IPS DF 4.7 (cell line): ENCODE results near the gene TAOK3.

Experiments
- DNase-seq: peaks from one replicate; pipeline ENCODE4 v3.0.0-alpha.2; 2013; ENCODE audit warnings: low spot score; ENCODE audit errors: extremely low read depth

TAOK3 gene

DNA sequence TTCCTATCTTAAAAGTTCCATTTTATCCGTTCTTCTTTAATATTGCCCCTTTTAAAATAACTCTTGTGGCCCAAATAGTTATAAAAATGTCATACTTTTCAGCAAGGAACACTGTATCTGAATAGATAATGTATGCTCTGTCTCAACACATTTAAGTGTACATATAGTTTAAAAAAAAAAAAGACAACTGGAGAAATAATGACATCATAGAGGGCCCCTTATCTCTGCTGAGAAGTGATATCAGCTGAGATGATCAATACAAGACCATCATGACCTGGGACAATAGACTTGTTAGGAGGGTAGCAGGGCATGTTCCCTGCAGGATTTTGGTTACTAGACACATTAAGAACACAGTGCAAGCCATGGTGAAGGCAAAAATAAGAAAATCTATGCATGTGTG is 159.3 kb downstream of the TAOK3 start:
- DNase-seq = no peak

DNA sequence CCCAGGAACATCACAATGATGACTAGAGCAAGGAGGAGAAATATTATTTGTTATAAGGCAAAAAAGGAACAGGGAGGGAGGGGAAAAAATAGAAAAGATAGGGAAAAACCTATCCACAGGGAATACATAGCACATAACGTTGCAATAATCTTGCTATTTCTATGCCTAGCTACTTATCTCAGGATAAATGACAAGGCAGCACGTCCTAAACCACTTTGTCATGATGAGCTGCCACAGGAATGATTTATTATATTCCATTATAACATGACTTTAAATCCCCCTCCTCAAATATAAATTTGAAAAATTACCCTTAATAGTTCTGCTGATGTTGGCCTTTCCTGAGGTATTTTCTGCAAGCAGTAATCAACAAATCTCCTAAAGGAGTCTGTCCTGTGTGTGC is 160.1 kb downstream of the TAOK3 start:
- DNase-seq = no peak

DNA sequence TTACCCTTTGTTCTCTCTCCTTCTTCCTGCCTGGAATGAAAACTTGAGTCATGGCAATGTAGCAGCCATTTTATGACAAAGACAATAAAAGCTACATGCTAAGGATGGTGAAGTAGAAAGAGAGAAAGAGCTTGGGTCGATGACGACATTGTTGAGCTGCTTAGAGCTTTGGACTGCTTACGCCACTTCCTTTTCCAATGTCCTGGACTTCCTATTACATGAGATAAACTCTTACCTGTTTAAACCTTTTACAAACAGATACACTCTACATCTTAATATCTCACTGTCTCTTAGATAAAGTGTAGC is 166.6 kb downstream of the TAOK3 start:
- no peak for DNase-seq

DNA sequence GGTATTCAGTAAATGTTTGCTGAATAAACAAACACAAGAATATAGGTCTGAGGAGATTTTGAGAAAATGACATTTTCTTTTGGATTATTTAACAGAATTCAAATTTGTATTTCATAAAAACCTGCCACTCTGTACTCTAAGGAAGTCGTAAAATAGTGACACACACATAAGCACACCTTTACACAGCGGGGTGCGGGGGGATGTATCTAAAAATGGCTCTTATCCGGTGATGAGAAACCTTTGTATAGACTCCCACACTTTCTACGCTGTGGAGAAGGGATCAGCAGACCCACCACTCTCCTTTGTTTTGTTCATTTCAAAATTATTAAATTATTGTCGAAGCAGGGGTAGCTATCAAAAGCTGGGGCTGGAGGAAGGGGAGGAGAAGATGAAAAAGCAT is 178.7 kb downstream of the TAOK3 start:
- no peak for DNase-seq

DNA sequence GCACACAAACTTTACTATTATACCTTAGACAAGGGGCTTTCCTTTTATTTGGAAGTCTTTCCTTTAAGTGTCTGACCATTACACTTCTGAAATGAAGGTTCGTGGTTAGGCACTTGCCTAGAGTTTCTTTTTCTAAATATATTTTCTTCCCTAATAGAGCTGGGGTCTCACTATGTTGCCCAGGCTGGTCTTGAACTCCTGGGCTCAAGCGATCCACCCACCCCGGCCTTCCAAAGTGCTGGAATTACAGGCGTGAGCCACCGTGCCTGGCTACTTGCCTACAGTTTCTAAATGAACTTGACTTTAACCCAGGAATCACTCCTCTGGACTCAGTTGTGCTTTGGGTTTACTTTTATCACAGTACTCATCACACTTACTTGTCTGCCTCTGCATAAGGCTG is 179.2 kb downstream of the TAOK3 start:
- DNase-seq = no peak

DNA sequence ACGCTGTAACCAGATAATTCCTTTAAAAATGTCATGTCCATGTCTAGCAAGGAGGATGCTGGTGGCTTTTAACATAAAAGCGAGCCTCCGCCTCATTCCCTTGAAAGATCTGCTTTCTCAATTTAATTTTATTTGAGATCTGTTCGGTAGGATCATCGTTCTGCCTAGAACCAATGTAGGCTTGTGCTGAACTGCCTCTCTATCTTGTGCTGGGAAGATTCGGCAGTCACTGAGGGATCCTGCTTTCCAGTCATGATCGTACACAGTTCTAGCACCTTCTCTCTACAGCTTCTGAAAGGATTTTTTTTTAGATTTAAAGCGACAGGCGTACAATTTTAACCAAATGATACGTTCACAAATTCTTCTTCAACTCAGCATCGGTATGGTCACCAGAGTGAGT is 182.4 kb downstream of the TAOK3 start:
- no peak for DNase-seq

DNA sequence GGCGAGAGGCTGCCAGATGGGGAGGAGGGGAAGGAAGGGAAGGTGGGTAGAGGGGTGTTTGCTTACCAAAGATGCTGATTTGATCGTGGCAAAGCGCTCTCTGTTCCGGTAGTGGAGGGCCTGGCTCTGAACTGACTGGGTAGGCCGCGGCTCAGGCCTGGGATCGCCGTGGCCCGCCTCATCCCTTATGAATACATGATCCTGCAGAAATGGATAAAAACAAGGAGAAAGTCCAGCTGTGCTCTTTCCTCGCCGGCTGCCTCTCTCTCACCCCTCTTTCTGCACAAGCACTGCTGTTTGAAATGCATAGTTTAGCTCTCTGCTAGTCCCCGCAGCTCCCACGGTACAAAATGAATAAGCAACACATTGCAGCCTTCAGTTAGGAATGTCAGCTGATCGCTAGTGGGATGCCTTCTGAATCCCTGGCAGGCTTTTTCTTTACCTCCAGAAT is 182.9 kb downstream of the TAOK3 start:
- no peak for DNase-seq

DNA sequence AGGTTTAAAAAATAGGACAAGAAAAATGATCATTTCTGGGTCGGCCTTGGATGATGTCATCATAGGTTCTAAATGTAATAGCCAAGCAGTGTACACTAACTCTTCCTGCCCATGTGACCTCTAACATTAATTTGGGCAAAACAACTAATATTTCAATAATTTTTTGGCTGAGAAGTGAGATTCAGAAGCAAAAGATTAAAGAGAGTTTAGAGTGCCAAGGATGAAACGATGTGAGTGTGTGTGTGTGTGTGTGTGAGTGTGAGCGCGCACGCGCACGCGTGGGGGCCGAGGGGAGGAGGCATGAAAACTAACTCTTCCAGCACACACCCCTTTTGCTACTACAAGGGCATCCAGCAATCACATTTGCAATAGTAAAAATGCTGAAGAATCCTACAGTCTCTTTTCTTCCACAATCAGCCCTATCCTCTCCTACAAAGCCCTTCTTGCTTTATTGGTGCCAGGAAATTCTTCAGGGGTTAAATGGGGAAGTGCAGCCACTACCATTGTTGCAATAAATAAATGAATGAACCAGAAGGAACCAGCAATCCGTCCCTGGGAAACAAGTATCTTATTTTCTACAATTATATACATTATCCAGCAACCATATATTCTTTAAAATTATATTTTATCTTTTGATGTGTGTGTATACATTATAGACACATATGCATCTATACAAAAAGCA is 183.9 kb downstream of the TAOK3 start:
- no peak for DNase-seq

DNA sequence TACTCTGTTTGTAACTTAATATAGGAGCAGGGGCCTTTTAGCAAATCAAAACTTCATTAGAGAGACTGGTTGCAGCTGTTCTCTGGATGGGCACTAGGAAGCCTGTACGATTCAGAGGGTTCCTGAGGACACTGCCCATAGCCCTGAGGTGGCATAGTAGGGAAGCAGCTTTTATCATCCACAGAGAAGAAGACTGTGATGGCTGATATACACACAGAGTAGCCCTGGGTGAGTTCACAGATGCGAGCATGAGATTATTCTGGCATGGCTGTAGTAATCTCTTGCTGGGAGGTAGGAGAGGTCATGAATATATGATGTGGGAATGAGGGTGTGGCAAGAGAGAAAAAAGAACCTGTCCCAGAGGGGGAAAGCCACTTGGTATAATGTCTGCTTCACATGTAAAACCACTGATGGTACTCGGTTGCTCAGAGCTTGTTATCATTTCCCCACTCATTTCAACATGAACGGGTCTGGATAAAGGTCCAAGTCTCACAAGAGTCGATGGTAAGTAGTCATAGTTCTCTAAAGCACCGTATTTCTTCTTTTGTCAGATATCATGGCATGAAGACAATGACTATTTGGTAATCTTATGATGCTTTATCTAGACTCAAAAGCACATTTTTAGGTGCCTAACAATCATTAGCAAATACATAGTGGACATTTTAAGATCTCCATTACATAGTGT is 184.8 kb downstream of the TAOK3 start:
- no peak for DNase-seq

DNA sequence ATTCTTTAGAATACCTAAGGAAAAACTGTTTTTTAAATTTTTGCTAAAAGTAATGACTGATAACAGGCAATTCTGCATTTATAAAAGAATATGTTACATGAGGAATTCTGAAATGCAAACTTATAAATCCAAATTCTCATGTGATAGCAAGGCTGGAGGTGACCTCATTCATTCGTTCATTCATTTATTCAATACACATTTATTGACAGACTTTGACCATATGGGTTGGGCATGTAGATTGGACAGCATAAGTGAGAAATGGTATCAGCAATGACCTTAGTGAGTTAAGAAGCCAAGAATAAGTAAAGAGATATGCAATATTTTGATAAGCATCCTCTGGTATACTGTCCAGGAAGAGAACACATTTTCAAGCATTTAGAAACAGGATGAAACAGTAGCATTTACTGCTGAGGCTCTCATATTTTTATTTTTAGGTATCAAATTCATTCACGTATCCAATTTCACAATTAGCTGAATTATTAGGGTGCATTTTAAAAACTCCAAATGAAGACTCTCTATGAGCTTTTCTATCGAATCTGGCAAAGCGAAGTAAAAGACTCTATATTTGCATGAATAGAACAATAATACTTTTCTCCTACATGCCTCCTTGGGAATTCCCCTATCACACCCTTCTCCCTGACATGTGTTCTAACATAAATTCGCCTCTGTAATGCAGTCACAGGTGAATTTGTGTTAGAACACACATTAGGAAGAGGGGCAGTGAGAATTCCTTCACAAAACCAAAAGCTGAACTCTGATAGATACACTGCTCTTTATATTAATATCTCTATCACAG is 186.9 kb downstream of the TAOK3 start:
- DNase-seq = no peak

DNA sequence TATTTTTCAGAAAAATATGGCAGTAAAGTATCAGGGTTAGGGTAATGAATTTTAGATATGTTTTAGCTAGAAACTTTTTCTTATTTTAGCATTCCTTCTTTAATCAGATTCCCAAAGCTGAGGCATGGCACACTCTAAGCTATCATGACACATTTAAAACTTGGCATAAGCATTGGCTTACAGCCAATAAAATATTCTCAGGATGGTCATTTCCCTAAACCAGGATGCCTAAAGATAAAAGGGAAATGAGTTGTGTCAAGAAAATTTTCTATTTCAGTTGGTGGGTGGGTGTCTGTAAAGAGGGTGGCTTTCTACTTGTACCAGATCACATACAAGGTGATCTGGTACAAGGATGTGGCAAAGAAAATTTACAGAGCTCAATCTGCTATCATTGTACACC is 189.0 kb downstream of the TAOK3 start:
- DNase-seq = no peak

DNA sequence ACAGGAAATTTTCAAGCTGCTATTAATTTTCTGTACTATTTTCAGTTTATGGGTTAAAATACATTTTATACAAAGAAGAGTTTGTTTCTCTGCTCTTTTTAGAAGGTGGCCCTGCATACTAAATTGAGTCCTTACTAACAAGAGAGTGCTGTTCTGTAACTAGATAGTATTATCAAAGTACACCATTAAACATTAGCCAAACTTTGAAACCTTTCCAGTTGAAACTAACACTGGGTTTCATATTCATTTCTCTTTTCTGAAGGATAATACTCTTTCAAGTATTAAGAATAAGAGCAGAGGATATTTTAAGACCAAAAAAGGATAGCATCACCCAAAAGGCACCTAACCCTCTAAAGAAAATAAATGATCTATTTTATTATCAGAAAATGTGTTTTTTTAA is 189.6 kb downstream of the TAOK3 start:
- no peak for DNase-seq

DNA sequence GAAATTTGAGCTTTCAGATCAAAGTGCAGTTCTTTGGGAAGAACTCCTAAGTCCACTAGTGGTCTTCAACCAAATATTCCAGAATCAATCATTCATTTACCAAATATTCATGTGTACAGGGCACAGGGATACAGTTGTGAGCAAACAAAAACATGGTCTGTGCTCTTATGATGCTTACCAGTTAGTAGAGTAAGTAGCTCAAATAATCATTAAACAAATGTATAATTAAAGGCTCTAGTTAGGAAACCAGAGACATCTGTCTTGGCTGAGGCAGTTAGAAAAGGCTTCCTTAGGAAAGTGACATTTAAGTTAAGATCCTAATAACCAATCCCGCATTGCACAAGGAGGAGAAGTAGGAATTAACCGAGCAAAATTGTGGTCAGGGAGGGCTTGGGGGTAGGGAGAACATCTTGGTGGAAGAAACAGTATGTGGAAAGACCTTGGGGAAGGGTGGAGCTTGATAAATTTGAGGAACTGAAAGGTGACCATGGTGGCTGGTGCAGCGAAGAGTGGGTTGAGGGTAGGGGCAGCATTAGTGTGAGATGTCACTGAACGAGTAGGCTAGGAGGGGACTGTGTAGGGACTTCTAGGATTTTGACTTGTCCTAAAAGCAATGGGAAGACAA is 196.8 kb downstream of the TAOK3 start:
- no peak for DNase-seq

DNA sequence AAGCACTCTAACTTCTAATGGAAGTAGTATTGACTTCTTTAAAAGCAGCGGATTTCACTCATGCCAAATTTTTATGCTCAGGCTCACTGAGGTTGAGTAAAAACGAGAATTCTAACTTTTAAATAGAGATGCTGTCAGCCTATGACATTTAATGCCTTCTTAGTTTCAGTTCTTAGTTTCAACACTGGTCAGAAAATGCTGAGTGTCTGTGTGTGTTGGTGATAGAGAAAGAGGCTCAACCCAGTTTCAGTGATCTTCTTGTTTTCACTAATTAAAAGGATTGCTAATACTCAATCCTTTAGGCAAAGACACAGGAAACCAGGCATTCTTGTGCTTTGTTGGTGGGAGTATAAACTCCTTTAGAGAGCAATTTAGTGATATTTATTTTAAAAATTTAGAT is 205.8 kb downstream of the TAOK3 start:
- no peak for DNase-seq

DNA sequence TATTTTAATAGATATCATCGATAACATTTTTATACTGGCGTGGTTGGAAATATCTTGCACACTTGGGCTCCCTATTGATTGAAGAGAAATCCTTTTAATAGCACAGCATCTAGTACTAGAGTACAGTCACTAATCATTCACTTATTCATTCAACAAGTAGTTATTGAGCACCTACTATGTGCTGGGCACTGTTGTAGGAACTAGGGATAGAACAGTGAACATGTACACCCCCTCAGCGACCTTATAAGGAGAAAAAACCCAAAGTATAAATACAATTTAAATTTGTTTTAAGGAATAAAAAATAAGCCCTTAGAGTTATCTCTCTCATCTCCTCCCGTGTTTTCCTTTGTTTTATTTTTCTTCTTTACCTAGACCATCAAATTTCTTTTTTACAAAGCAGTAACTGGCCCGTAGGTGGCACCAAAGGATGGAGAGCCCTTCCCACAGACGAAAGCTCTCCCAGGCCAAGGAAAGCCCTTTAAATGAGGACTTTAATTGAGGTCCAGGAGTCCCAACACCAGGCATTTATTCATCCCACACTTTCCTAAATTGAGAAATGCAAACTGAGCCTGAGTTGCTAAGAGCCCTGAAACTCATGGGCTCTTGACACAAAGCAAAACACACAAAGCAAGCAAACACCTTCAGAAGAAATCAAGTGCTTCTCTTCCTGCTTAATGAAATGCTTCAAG is 207.8 kb downstream of the TAOK3 start:
- no peak for DNase-seq

DNA sequence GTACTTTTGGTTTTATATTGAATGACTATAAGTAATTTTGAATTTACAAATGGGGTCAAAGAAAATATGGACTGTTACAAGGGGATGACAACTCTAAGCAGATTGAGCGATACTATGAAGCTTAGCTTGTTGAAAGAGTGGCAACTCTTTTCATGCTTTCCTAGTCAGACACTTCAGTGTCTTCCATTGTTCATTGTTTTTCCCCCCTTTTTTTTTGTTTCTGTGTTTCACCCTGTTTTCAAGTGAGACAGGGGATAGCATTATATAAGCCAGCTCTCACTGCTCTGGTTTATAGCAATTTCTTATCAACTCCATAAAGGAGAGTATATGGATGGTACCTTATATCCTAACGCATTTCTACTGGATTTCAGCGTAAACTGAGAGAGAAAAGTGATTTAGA is 212.2 kb downstream of the TAOK3 start:
- DNase-seq = no peak

DNA sequence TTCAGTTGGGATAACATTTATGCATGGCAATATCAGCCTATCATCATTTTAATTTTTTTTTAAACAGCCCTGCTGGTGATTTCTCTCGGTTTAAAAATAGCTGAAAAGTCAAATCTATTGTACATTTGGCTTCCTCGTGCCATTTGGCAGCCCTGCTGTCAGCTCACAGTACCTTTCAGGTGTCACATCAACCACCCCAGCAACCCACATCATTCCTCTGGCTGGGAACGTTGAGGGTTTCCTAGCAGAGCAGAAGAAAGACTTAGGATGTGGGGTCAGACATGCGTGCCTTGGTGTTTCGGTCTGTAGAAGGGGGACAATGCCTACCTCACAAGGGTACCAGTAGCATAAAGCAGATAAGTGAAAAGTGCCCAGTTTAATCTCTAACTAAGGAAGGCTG is 221.0 kb downstream of the TAOK3 start:
- no peak for DNase-seq

DNA sequence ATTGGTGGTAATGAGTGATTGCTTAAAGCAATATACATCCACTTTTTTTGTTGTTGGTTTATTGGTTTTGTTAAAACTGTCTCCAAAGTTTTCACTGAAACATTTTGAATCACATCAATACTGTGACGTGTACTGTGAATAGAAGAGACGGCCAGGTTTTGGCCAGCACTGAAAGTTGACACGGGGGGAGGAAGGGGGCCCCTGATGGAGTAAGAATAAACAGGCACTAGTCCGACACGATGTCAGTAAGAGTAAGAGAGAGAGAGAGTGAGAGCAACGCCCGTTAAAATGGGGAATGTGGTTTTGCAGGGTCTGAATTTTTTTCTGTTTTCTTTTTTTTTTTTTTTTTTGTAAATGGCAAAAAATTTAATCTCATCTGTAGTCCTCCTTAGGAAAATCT is 222.1 kb downstream of the TAOK3 start:
- no peak for DNase-seq

DNA sequence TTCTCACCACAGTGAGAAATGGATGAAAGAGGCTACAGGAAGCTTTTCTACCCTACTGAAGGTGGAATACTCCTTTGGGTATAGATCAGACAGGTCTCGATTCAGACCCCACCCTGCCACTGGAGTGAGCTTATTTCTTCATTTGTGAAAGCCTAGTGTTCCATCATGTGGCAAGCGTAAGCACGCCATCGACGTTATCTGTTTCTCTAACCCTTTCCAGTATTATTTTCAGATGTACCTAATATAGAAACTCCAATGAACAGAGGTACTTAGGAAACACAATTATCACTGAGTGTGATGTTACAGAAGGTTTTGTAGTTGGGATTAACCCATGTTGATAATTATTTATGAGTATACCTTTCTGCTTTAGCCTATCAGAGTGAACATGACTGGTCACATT is 224.4 kb downstream of the TAOK3 start:
- no peak for DNase-seq

DNA sequence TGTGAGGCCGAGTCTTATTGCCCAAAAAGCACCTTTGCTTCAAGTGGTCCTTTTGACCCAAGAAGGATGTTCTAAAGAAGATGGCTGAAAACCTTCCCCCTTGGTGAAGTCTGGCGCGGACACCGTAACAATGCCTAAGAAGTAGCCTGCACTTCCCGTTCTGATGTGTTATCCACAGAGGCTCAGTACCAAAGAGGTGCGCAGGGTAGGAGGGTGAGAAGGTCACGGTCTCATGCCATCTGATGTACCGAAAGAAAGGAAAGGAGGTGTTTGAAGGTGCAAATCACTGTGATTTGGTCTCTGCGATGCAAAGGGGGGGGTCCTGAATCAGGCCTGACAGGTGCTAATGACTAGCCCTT is 226.9 kb downstream of the TAOK3 start:
- no peak for DNase-seq

DNA sequence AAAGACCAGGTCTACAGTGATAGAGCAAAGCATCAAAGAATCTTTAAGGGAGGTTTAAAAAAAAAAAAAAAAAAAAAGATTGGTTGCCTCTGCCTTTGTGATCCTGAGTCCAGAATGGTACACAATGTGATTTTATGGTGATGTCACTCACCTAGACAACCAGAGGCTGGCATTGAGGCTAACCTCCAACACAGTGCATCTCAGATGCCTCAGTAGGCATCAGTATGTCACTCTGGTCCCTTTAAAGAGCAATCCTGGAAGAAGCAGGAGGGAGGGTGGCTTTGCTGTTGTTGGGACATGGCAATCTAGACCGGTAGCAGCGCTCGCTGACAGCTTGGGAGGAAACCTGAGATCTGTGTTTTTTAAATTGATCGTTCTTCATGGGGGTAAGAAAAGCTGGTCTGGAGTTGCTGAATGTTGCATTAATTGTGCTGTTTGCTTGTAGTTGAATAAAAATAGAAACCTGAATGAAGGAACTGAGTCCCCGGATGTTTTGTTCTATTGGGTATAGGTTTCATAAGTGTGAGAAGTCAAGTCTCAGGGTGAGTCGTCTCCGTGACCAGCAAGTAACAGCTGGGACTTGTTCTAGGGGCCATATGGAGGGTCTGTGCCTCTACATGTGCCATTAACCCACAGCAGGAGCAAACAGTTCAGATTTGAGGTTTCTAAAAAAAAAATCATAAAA is 227.5 kb downstream of the TAOK3 start:
- DNase-seq = no peak
